NCI-H1436 treated with DMSO at 0.1 percent for 48 hours (cell line): ENCODE results near the gene SIK3.
"Not testable (repeated sequence)": the region's sequence is repeated elsewhere in the genome, so short reads cannot be mapped to it uniquely, and the experiment has no call there.

Experiments
- DNase-seq: peaks from one replicate; lab custom pipeline; 2025; lab: John Stamatoyannopoulos, UW

Gene SIK3

DNA sequence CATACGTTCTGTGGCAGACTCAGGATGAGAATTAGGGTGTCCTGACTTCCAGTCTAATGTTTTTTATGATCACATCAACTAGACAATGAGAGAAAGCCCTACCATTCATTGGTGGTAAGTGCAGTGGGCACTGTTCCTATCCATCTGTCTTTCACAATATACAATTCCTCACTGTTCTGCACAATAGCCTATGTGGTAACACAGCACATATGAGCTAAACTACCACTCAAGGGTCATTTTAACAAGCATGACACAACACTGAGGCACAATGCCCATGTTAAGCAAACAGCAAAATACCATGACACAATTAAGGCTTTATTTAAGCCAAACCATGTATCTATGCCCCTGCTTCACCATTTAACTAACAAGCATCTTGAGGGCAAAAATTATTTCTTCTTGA, 52.3 kb downstream of the SIK3 start:
- no peak for DNase-seq

- no peak for DNase-seq
Measured at GRCh38 chr11:117045196-117045595, 53.0 kb downstream of the SIK3 start.

DNA sequence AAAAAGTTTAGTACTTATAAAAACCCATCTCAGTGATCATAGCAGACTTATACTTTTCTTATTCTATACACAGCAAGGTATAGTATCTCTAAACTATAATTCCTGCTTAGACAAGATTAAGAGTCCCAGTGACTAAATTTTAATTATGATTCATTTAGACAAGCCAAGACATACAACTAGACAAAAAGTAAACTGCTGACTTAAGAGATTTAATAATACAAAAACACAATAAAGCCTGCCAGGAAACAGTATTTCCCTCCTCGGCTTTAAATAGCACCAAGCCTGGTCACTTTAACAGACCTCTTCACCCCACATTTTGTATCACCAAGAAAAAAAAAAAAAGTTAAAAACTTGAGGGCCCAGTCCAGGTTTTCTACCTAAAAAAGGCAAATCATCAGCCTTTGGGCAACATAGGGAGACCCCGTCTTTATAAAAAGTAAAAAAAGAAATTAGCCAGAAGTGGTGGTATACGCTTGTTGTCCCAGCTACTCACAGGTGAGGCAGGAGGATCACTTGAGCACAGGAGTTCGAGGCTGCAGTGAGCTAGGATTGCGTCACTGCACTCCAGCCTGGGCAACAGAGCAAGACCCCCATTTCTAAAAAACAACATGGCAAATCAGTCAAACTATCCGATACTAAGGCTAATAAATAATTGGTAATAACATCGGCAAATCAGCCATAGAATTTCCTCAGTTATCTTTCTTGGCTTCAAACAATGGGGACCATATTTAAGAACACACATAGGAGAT, 53.8 kb downstream of the SIK3 start:
- DNase-seq = no peak

- DNase-seq = no peak
Measured at GRCh38 chr11:117042689-117043088, 55.5 kb downstream of the SIK3 start.

GRCh38 chr11:117039900-117040299, 58.3 kb downstream of the SIK3 start:
- DNase-seq = no peak

DNA sequence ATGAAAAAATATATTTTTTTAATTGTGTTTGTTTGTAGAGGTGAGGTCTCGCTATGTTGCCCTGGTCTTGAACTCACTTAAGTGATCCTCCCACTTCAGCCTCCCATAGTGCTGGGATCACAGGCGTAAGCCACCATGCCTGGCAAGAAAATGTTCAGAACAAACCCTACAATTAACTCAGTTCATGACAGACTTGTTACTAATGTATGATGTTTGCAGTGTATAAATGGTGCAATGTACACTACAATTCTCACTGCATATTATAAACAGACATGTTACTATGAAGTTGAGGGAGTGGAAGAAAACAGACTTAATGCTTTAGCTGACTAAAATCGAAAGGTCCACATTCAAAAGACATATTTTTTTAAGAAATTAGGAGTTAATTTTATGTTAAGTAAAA, 59.0 kb downstream of the SIK3 start:
- DNase-seq = no peak

- no peak for DNase-seq
Measured at GRCh38 chr11:117037975-117038350, 60.3 kb downstream of the SIK3 start.

DNA sequence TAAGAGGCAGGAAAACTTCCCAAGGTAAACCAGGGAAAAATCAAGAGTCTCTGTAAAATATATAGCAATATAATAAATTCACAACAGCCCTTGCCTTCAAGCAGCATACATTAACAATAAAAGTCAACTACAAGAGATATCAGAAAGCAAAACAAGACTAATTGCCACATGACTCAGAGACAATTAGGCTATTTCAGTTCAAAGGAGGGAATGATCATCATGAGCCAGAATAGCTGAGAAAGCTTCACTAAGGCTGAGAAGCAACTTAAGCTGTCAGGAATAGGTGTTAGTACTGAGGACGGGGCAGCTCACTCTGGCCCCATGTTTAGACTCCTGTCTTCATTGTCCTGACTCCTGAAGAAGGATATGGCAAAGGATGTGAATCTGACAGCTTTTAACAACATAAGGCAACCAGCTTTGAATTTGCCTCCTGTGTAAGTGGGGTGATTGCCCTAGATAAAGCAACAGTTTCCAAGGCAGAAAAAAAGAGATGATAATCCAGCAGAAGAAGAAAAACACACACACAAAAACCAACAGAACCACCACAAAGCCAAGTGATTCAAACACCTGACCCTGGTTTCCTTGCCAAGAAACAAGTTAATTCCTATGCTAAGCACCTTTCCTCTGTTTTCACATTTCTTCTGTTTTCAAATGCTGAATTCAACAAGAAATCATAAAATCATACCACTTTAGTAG, 60.8 kb downstream of the SIK3 start:
- DNase-seq = no peak

DNA sequence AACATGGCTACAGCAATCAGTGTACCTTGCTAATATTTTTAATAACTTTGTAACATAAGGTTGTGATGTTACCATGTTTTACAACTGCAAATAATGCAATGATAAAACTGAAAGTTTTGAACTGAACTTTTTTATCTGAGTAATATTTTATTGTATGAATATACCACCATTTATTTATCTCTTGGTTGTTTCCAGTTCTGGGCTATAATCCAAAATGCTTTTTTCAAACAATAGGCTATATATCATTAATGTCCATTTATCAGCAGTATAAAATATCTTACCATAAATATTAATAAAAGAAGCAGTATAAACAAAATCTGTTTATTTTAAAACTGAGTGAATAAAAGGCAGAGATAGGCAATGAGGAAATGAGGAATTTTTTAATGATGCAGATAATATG, 63.3 kb downstream of the SIK3 start:
- no peak for DNase-seq

DNA sequence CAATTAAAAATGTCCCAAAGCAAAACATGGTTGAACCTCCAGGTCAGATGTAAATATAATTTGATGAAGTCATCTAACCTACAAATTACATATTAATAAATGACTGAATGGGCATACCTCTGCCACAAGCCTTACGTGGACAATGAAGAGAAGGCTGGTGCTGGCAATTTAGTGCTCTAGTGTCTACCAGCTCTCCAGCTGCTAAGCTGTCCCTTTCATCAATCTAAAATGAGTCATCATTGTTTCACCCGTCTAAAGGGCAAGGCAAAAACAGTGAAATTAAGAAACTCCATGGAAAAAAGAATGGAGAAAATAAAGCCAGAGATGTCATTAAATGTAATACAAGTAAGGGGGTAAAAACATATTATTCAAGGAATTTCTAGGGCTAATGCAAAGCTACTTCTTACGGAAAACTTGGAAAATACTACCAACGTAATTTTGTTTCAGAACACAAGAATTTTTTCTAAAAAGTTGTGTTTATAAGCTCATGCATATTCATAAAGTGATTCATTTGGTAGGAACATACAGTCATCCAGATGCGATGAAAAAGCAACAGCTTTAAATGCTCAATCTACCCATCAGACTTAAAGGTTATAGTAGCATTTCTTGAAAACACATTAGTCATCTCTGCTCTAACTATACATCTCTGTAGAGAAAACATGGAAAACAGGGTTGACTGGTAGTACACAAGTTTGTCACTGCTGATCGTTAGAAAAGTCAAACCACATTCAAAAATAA, 71.5 kb downstream of the SIK3 start:
- no peak for DNase-seq

DNA sequence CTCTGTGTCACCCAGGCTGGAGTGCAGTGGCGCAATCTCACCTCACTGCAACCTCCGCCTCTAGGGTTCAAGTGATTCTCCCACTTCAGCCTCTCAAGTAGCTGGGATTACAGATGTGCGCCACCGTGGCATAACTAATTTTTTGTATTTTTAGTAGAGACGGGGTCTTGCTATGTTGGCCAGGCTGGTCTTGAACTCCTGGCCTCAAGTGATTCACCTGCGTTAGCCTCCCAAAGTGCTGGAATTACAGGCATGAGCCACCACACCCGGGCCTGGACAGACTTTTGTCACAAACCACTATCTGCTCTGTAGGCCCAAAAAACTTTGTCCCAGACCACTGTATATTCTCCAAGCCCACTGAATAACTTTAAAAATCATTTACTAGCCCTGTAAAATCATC, 74.5 kb downstream of the SIK3 start:
- not testable (repeated sequence) for DNase-seq

DNA sequence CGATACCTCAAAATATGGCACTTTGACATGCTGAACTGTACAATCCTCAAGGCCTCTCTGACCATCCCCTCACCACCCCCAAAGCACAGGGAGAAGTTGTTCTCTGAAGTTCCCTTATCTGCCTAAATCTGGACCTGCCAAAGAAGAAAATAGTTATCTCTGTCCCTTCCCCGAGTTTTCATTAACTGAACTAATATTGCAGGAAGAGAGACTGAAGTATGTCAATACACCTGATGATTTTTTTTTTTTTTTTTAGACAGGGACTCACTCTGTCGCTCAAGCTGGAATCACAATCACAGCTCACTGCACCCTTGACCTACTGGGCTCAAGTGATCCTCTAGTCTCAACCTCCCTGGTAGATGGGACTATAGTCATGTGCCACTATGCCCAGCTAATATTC, 75.0 kb downstream of the SIK3 start:
- DNase-seq = no peak

DNA sequence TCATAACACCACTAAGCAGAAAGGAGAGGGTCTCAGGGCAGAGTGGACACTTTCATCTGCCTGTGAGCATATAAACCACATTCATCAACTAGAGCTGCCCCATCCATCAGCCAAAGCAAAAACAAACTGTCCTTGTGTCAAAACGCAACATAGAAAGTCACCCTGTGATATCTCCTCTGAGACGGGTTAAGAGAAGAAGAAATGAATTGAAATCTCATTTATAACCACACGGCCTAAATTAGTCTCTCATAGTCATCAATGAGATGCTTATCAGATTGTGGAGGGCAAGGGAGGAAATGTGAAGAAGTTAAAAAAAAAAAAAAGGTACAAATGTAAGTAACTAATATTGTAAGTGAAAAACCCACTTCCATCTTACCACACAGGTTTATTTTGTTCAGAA, 75.7 kb downstream of the SIK3 start:
- no peak for DNase-seq

DNA sequence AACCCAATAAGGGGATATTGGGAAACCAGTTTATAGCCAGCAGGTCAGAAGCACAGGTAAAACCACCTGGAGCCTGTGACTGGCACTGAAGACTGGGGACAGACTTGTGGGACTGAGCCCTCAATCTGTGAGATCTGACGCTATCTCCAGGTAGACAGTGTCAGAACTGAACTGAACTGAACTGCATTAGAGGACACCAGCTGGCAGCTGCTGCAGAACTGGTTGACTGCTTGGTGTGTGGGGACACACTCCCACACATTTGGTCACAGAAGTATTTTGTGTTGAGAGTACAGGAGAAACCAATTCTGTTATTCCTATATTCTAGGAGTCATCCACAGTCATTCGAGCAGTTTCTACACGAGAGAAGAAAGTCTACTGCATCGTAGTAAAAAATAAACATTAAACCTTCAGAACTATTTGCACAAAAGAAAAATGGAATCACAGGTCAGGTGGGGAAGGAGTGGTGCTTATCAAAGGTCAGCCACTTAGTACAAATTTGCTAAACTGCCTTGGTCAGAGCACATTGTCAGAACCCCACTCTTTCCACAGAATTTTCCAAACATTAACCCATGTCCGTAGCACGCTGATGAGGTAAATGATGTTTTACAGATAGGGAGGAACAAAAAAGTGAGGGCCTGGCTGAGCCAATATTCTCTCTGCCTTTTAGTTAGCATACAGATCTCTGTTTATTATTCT, 77.2 kb downstream of the SIK3 start:
- no peak for DNase-seq

- DNase-seq = no peak
Measured at GRCh38 chr11:117020287-117020686, 77.9 kb downstream of the SIK3 start.

DNA sequence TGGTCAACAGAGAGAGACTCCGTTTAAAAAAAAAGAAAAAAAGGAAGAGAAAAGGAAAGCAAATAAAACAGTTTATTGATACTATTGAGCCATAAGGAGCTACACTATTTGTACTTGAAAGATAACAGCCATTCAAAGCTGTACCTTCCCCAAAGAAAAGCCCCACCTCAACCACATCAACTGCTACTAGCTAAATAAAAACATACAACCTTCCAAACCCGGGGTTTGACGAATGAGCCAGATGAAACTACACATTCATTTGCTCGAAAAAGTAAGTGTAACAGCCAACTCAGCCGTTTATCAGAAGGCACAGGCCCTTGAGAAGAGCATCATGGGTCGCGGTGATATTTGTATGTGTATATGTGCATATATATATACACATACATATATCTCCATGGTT, 78.4 kb downstream of the SIK3 start:
- DNase-seq = no peak

GRCh38 chr11:117017456-117017855, 80.8 kb downstream of the SIK3 start:
- no peak for DNase-seq

DNA sequence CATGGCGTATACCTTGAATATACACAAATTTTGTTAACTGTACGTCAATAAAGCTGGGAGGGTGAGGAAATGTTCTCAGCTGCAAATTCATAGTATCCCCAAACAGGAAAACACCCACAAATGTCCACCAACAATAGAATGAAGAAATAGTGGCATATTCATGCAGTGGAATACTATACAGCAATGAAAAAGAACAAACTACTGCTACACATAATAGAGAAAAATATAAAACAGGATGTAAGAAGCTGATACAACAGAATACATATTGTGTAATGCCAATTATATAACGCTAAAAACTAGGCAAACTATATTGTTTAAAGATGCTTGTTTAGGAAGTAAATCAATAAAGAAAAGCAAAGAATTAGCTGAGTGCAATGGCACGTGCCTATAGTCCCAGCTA, 81.5 kb downstream of the SIK3 start:
- no peak for DNase-seq

GRCh38 chr11:117016246-117016645, 82.0 kb downstream of the SIK3 start:
- DNase-seq = no peak

DNA sequence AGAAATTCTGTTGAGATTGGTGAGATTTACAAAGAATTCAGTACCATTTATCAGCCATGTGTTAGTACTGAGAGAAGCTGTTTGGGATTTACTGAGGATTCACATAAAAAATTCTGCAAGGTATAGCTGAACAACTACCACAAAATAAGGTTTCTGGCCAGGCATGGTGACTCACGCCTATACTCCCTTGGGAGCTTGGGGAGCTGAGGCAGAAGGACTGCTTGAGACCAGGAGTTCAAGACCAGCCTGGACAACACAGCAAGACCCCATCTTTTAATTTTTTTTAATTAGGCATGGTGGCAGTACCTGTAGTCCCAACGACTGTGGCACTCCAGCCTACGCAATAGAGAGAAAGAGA, 86.7 kb downstream of the SIK3 start:
- no peak for DNase-seq

GRCh38 chr11:117010808-117011540, 87.3 kb downstream of the SIK3 start:
- no peak for DNase-seq
